ENCODE results near the gene GTF3C4.

DNA sequence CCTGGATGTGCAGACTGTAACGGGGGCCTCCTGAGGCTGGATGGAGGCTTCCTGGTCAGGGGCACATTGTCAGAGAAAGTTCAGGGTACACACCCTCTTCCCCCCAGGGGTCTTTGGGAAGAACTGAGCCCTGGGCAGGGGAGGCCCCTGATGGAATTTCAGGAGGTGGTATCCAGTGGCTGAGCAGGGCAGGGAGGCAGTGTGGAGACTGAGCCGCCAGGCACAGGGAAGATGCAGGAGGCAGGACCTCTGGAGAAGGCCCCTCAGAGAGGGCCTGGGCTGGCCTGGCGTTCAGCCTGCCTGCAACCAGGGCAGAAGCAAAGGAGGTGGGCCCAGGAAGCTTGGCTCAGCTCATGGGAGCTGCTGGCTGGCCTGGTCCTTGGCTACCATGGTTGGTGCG lies 53.5 kb downstream of the GTF3C4 start:
- TF ChIP-seq, protein P1, sequence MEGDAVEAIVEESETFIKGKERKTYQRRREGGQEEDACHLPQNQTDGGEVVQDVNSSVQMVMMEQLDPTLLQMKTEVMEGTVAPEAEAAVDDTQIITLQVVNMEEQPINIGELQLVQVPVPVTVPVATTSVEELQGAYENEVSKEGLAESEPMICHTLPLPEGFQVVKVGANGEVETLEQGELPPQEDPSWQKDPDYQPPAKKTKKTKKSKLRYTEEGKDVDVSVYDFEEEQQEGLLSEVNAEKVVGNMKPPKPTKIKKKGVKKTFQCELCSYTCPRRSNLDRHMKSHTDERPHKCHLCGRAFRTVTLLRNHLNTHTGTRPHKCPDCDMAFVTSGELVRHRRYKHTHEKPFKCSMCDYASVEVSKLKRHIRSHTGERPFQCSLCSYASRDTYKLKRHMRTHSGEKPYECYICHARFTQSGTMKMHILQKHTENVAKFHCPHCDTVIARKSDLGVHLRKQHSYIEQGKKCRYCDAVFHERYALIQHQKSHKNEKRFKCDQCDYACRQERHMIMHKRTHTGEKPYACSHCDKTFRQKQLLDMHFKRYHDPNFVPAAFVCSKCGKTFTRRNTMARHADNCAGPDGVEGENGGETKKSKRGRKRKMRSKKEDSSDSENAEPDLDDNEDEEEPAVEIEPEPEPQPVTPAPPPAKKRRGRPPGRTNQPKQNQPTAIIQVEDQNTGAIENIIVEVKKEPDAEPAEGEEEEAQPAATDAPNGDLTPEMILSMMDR (IDR thresholded peaks at IDR 0.05 in 8 of 11, conservative IDR thresholded peaks at IDR 0.05 in 3 of 11), result no peak
- TF ChIP-seq POLR2AphosphoS5 (IDR thresholded peaks at IDR 0.05) (no peak), POLR2A (IDR thresholded peaks at IDR 0.05) (no peak)

All from spleen (tissue), 7 donors.